SK-N-SH (cell line): ENCODE data around the gene BICC1.

ENCODE experiments used
- CHD2 ChIP-seq: fragments of 150-350 bp; IDR thresholded peaks from 2 replicates; pipeline ENCODE4 v1.6.1; 2018; ENCODE audit warnings: low read length; ENCODE audit not compliant: partially characterized antibody
- CTCF ChIP-seq: fragments of 200-600 bp; sonication (generic); IDR thresholded peaks from 2 replicates; pipeline ENCODE4 v1.6.1; 2017; ENCODE audit warnings: antibody characterized with exemption, mild to moderate bottlenecking, moderate library complexity
- EZH2phosphoT487 ChIP-seq: fragments of 200-600 bp; sonication (generic); IDR thresholded peaks from 2 replicates; pipeline ENCODE4 v1.6.1; 2017; ENCODE audit warnings: low read depth, mixed run types, mild to moderate bottlenecking, antibody characterized with exemption, moderate library complexity, borderline replicate concordance
- FOXM1 ChIP-seq: IDR thresholded peaks from 2 replicates; pipeline ENCODE4 v1.4.0; 2012; ENCODE audit warnings: low read depth, mild to moderate bottlenecking
- NRF1 ChIP-seq: IDR thresholded peaks from 2 replicates; pipeline ENCODE4 v1.6.1; 2012; ENCODE audit warnings: low read depth, mild to moderate bottlenecking, low read length
- POLR2AphosphoS5 ChIP-seq: IDR thresholded peaks from 2 replicates; pipeline ENCODE4 v1.6.1; 2012; ENCODE audit warnings: low read depth, low read length
- RAD21 ChIP-seq: IDR thresholded peaks from 2 replicates; pipeline ENCODE4 v1.6.1; 2012; ENCODE audit warnings: mild to moderate bottlenecking, low read length
- RCOR1 ChIP-seq: fragments of 150-350 bp; IDR thresholded peaks from 2 replicates; pipeline ENCODE4 v1.6.1; 2017; ENCODE audit warnings: antibody characterized with exemption, low read length
- REST ChIP-seq: IDR thresholded peaks from 2 replicates; pipeline ENCODE4 v1.6.1; 2012; ENCODE audit warnings: mild to moderate bottlenecking, low read depth, low read length, moderate library complexity
- TCF12 ChIP-seq: IDR thresholded peaks from 2 replicates; pipeline ENCODE4 v1.4.0; 2012
- YY1 ChIP-seq: IDR thresholded peaks from 2 replicates; pipeline ENCODE4 v1.4.0; 2012; ENCODE audit warnings: low read depth, mild to moderate bottlenecking

GRCh38 chr10:58573144-58573543 is 60.5 kb downstream of the BICC1 start:
- TF ChIP-seq RAD21 = no peak
- TF ChIP-seq CTCF = no peak
- TF ChIP-seq POLR2AphosphoS5 = no peak
- no peak for TF ChIP-seq RCOR1
- no peak for TF ChIP-seq EZH2phosphoT487
- TF ChIP-seq TCF12 = peak; percentile 47; the same call in 1 of the 2 replicates
- TF ChIP-seq REST = no peak
- no peak for TF ChIP-seq FOXM1
- TF ChIP-seq YY1 = no peak
- no peak for TF ChIP-seq NRF1
- TF ChIP-seq CHD2 = no peak
